Measurements from ENCODE around the gene TMEM258.

DNA sequence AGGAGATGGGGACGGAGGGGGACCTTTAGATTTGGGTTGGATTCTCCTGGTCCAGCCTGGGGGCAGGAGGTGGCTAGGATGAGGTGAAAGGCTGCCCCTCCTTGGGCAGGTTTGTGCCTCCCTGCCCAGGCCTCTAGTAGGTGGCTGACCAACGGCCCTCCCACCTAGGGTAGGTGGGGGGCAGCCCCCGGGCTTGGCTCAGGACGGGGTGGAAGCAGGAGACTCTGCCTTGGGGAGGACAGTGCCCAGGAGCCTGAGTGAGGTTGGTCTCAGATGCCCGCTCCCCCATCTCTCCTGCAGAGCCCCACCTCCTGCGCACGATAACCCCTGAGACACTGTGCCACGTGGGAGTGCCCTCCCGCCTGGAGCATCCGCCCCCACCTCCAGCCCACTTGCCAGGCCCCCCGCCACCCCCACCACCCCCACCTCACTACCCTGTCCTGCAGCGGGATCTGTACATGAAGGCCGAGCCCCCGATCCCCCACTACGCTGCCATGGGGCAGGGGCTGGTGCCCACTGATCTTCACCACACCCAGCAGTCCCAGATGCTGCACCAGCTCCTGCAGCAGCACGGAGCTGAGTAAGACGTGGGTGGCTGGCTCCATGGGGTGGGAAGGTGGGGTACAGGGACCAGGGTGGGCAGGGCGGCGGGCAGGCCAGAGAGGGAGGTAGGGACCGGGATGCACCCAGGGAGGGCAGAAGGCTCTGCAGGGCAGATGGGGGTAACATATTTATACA is 22.3 kb downstream of the TMEM258 start:
- no peak for TF ChIP-seq CTCF (IDR thresholded peaks at IDR 0.05 in 4 of 5, conservative IDR thresholded peaks at IDR 0.05 in 1 of 5)
- TF ChIP-seq POLR2A (IDR thresholded peaks at IDR 0.05), result no peak

Measured in gastrocnemius medialis (tissue), 4 donors.